MM.1S (cell line): ENCODE results near the gene NDUFB5.

Experiments used
- EZH2phosphoT487 ChIP-seq: fragments of 300-600 bp; sonication (generic); IDR thresholded peaks from 2 replicates; pipeline ENCODE4 v1.6.1; 2018; ENCODE audit warnings: antibody characterized with exemption, low read length
- TF ChIP-seq, protein P1 (sequence below): fragments of 300-600 bp; sonication (generic); IDR thresholded peaks from 2 replicates; pipeline ENCODE4 v1.5.1; 2016; ENCODE audit warnings: antibody characterized with exemption, low read length, mixed read lengths

DNA sequence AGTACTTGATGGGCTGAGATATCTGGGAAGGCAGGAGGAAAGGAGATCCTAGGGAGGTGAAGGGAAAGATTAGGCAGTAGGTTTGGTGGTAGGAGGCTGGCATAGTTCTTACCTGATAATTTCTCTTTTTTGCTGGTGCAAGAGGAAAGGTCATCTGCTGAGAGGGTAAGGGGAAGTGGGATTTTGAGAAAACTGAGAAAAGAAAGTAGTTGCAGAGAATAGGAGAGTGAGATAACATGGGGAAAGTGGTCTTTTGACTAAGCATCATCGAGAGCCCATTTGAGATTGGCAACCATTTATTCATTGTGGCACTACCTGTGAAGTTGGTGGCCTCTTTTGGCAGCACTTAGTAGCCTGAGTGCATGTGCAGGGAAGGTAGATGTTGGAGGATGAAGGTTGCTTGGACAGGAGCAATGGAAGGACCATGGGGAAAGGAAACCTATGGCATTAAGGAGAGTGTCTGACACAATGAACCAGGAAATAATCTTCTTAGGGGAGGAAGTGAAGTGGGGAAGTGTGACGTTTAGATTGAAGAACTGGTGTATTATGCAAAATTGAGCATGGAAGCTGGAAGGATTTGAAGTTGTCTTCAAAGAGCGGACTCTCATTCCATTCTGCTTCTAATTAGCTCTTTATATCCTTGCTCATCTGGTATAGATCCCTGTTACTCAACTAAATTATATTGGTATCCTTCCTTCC lies 26.3 kb downstream of the NDUFB5 start:
- TF ChIP-seq, protein P1, sequence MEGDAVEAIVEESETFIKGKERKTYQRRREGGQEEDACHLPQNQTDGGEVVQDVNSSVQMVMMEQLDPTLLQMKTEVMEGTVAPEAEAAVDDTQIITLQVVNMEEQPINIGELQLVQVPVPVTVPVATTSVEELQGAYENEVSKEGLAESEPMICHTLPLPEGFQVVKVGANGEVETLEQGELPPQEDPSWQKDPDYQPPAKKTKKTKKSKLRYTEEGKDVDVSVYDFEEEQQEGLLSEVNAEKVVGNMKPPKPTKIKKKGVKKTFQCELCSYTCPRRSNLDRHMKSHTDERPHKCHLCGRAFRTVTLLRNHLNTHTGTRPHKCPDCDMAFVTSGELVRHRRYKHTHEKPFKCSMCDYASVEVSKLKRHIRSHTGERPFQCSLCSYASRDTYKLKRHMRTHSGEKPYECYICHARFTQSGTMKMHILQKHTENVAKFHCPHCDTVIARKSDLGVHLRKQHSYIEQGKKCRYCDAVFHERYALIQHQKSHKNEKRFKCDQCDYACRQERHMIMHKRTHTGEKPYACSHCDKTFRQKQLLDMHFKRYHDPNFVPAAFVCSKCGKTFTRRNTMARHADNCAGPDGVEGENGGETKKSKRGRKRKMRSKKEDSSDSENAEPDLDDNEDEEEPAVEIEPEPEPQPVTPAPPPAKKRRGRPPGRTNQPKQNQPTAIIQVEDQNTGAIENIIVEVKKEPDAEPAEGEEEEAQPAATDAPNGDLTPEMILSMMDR: no peak
- no peak for TF ChIP-seq EZH2phosphoT487
